HEK293 (cell line): Measurements from ENCODE around the gene MAP4K2.

Experiments
- CTCF ChIA-PET: fragments of 350-600 bp; formaldehyde crosslinking; extraction: SDS; loops from one replicate; lab custom pipeline; 2021; ENCODE audit warnings: antibody characterized with exemption; lab: Yijun Ruan, JAX
- POLR2A ChIA-PET: fragments of 300-600 bp; formaldehyde crosslinking; extraction: SDS; loops from one replicate; lab custom pipeline; 2020; ENCODE audit warnings: antibody characterized with exemption, inconsistent platforms; lab: Yijun Ruan, JAX
- H3K27ac ChIP-seq: fragments of 200-500 bp; sonication (Bioruptor generic); 2 replicates; pipeline ENCODE4 v1.5.1; 2014; ENCODE audit warnings: low read depth, low read length, control low read depth, inconsistent platforms; ENCODE audit errors: extremely low read depth
- H3K36me3 ChIP-seq, 2 experiments: fragments of 200-500 bp in 1 of 2; sonication (Bioruptor generic) in 1 of 2; 1 replicate in 1 of 2; 2 replicates in 1 of 2; pipeline ENCODE4 v1.5.1; 2014 to 2017; ENCODE audit warnings: inconsistent platforms in 2 of 2, low read length in 2 of 2; ENCODE audit not compliant: control insufficient read depth in 2 of 2, insufficient read depth in 1 of 2
- H3K4me1 ChIP-seq: fragments of 200-500 bp; sonication (Bioruptor generic); 2 replicates; pipeline ENCODE4 v1.5.1; 2014; ENCODE audit warnings: mild to moderate bottlenecking, low read length, inconsistent platforms; ENCODE audit not compliant: control insufficient read depth, insufficient read depth
- H3K4me3 ChIP-seq: 2 replicates; pipeline ENCODE4 v1.5.1; 2011; ENCODE audit warnings: low read depth, mild to moderate bottlenecking, control low read depth, low read length, moderate library complexity
- H3K9me3 ChIP-seq: fragments of 200-500 bp; sonication (Bioruptor generic); 2 replicates; pipeline ENCODE4 v1.5.1; 2014; ENCODE audit warnings: low read depth, low read length, inconsistent platforms; ENCODE audit not compliant: control insufficient read depth, insufficient read depth
- GLIS2 ChIP-seq: fragments of 450-650 bp; formaldehyde crosslinking; IDR thresholded peaks from 2 replicates; pipeline ENCODE4 v1.5.1; 2016; ENCODE audit warnings: missing biosample characterization, missing genetic modification characterization
- ZNF112 ChIP-seq: fragments of 450-650 bp; formaldehyde crosslinking; IDR thresholded peaks from 2 replicates; pipeline ENCODE4 v1.5.0; 2017; ENCODE audit warnings: missing biosample characterization, missing genetic modification characterization
- ZNF121 ChIP-seq: fragments of 450-650 bp; formaldehyde crosslinking; IDR thresholded peaks from 2 replicates; pipeline ENCODE4 v1.5.1; 2016; ENCODE audit warnings: missing biosample characterization, missing genetic modification characterization
- ZNF16 ChIP-seq: fragments of 450-650 bp; formaldehyde crosslinking; IDR thresholded peaks from 2 replicates; pipeline ENCODE4 v1.5.1; 2016; ENCODE audit warnings: low read depth, missing biosample characterization, missing genetic modification characterization
- ZNF175 ChIP-seq: fragments of 450-650 bp; formaldehyde crosslinking; IDR thresholded peaks from 2 replicates; pipeline ENCODE4 v1.5.1; 2016; ENCODE audit warnings: missing biosample characterization, missing genetic modification characterization
- ZNF416 ChIP-seq: fragments of 450-650 bp; formaldehyde crosslinking; IDR thresholded peaks from 2 replicates; pipeline ENCODE4 v1.5.1; 2016; ENCODE audit warnings: missing biosample characterization, missing genetic modification characterization
- ZNF549 ChIP-seq: fragments of 450-650 bp; IDR thresholded peaks from 2 replicates; pipeline ENCODE4 v1.5.1; 2018; ENCODE audit warnings: missing biosample characterization, missing genetic modification characterization, mild to moderate bottlenecking, inconsistent platforms, moderate library complexity
- ZNF791 ChIP-seq: fragments of 450-650 bp; formaldehyde crosslinking; IDR thresholded peaks from 2 replicates; pipeline ENCODE4 v1.5.1; 2016; ENCODE audit warnings: missing biosample characterization, missing genetic modification characterization
- TF ChIP-seq, protein P1 (sequence below): fragments of 450-650 bp; formaldehyde crosslinking; IDR thresholded peaks from 2 replicates; pipeline ENCODE4 v1.5.1; 2016; ENCODE audit warnings: missing biosample characterization, missing genetic modification characterization
- TF ChIP-seq, protein P2 (sequence below): fragments of 450-650 bp; formaldehyde crosslinking; IDR thresholded peaks from 2 replicates; pipeline ENCODE4 v1.5.1; 2016; ENCODE audit warnings: missing biosample characterization, missing genetic modification characterization
- TF ChIP-seq, protein P3 (sequence below): fragments of 450-650 bp; formaldehyde crosslinking; IDR thresholded peaks from 2 replicates; pipeline ENCODE4 v1.5.1; 2017; ENCODE audit warnings: missing biosample characterization, missing genetic modification characterization

The MAP4K2 gene

DNA sequence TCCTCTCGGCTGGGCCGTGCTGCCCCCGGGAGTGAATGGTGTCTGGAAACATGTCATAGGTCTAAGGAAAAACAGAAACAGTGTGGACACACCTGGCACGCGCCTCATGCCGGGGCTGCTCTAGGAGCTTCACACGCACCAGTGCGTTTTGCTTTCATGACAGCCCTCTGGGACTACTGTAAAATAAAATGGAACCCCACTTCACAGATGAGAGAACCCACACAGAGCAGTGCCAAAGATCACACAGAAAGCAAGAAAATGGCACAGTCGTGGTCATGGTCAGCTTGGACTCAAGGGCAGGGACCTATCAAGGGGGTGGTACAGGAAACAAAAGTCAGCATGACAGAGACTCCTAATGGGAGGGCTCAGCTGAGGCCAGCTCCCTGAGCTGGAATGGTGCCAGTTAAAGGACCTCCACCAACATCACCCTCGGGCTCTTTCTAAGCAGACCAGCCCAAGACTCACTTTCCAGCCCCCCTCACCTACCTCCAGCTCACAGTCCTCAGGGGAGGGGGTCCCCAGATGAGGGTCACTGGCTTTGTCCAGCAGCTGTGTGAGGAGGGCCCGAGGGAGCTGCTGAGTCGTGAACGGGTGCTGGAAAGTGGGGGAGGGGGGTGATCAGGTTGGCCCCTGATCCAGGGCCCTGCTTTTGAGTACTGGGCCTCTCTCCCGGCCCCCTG is 3.3 kb downstream of the MAP4K2 start:
- Histone ChIP-seq H3K27ac (no peak overlapping the region), H3K36me3 (peaks cover 0 to 34% of the 10 kb centered on the region in 2 experiments; a peak in 1 of 3 replicates), H3K4me1 (peaks cover 4% of the 10 kb centered on the region), H3K9me3 (no peaks in the 10 kb centered on the region), H3K4me3 (no peak overlapping the region)
- POLR2A ChIA-PET: interaction anchor here (2.5 kb wide), 1 partner anchor 21 kb away, joined by 13 read pairs; the partner anchor contains the start of gene SF1
- CTCF ChIA-PET: interaction anchor here (0.6 to 1.6 kb wide), 7 partner anchors 10 to 88 kb away, joined by 3 to 4 read pairs (median 3); no protein-coding TSS in a partner anchor
- TF ChIP-seq, protein P1, sequence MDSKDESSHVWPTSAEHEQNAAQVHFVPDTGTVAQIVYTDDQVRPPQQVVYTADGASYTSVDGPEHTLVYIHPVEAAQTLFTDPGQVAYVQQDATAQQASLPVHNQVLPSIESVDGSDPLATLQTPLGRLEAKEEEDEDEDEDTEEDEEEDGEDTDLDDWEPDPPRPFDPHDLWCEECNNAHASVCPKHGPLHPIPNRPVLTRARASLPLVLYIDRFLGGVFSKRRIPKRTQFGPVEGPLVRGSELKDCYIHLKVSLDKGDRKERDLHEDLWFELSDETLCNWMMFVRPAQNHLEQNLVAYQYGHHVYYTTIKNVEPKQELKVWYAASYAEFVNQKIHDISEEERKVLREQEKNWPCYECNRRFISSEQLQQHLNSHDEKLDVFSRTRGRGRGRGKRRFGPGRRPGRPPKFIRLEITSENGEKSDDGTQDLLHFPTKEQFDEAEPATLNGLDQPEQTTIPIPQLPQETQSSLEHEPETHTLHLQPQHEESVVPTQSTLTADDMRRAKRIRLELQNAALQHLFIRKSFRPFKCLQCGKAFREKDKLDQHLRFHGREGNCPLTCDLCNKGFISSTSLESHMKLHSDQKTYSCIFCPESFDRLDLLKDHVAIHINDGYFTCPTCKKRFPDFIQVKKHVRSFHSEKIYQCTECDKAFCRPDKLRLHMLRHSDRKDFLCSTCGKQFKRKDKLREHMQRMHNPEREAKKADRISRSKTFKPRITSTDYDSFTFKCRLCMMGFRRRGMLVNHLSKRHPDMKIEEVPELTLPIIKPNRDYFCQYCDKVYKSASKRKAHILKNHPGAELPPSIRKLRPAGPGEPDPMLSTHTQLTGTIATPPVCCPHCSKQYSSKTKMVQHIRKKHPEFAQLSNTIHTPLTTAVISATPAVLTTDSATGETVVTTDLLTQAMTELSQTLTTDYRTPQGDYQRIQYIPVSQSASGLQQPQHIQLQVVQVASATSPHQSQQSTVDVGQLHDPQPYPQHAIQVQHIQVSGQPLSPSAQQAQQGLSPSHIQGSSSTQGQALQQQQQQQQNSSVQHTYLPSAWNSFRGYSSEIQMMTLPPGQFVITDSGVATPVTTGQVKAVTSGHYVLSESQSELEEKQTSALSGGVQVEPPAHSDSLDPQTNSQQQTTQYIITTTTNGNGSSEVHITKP (tag by site-specific recombination): 0 out of 2 replicates have a peak, but pooled peaks have one; percentile 39
- no peak for TF ChIP-seq ZNF416 (tag by site-specific recombination)
- TF ChIP-seq, all 188 proteins: peak for 1

DNA sequence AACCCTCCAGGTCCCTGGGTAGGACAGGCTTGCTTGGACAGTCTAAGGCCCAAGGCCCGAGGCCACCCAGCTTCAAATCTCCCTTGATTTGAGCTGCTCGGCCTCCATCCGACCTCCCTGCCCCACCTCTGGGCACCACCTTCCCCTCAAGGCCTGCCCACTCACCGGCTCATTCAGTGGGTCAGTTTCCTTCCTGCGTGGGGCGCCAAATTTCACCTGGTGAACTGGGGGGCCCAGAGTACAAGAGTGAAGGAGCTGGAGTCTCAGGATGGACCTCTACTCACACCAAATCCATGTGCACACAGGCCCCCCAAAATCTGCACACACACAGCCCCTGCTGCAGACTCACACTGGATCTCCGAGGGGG is 3.8 kb downstream of the MAP4K2 start:
- Histone ChIP-seq H3K9me3 (no peaks in the 10 kb centered on the region), H3K4me1 (peaks cover 4% of the 10 kb centered on the region), H3K27ac (no peak overlapping the region), H3K4me3 (no peak overlapping the region), H3K36me3 (peaks cover 0 to 29% of the 10 kb centered on the region in 2 experiments; a peak in 1 of 3 replicates)
- ChIA-PET CTCF (interaction anchor here (0.6 to 1.6 kb wide), 7 partner anchors 10 to 89 kb away, joined by 3 to 4 read pairs (median 3); no protein-coding TSS in a partner anchor), POLR2A (interaction anchor here (2.5 kb wide), 1 partner anchor 21 kb away, joined by 13 read pairs; the partner anchor contains the start of gene SF1)
- TF ChIP-seq ZNF549 (no peak), ZNF791 (tag by site-specific recombination) (no peak), ZNF16 (tag by site-specific recombination) (no peak), ZNF121 (tag by site-specific recombination) (no peak), ZNF175 (tag by site-specific recombination) (no peak), GLIS2 (no peak), ZNF112 (no peak)
- TF ChIP-seq, protein P2, sequence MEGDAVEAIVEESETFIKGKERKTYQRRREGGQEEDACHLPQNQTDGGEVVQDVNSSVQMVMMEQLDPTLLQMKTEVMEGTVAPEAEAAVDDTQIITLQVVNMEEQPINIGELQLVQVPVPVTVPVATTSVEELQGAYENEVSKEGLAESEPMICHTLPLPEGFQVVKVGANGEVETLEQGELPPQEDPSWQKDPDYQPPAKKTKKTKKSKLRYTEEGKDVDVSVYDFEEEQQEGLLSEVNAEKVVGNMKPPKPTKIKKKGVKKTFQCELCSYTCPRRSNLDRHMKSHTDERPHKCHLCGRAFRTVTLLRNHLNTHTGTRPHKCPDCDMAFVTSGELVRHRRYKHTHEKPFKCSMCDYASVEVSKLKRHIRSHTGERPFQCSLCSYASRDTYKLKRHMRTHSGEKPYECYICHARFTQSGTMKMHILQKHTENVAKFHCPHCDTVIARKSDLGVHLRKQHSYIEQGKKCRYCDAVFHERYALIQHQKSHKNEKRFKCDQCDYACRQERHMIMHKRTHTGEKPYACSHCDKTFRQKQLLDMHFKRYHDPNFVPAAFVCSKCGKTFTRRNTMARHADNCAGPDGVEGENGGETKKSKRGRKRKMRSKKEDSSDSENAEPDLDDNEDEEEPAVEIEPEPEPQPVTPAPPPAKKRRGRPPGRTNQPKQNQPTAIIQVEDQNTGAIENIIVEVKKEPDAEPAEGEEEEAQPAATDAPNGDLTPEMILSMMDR: no peak
- TF ChIP-seq, protein P3, sequence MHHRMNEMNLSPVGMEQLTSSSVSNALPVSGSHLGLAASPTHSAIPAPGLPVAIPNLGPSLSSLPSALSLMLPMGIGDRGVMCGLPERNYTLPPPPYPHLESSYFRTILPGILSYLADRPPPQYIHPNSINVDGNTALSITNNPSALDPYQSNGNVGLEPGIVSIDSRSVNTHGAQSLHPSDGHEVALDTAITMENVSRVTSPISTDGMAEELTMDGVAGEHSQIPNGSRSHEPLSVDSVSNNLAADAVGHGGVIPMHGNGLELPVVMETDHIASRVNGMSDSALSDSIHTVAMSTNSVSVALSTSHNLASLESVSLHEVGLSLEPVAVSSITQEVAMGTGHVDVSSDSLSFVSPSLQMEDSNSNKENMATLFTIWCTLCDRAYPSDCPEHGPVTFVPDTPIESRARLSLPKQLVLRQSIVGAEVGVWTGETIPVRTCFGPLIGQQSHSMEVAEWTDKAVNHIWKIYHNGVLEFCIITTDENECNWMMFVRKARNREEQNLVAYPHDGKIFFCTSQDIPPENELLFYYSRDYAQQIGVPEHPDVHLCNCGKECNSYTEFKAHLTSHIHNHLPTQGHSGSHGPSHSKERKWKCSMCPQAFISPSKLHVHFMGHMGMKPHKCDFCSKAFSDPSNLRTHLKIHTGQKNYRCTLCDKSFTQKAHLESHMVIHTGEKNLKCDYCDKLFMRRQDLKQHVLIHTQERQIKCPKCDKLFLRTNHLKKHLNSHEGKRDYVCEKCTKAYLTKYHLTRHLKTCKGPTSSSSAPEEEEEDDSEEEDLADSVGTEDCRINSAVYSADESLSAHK (tag by site-specific recombination): no peak
